MCF 10A (cell line): ENCODE data around the gene CPA4. TPM values are rescaled to one million over a fixed set of nuclear protein-coding genes. Genes with fewer than 3 reads are reported as not detected.

Experiments
- BruUV-seq: library from RNA; stranded (reverse); fragments of 400-500 nt; replicated peaks from 2 replicates; lab custom pipeline; 2021; lab: Mats Ljungman, UMichigan
- CTCF ChIA-PET: fragments of 300-600 bp; sonication (Branson Sonifier 250); formaldehyde crosslinking; extraction: SDS; loops from one replicate; lab custom pipeline; 2021; ENCODE audit warnings: antibody characterized with exemption, inconsistent platforms; lab: Yijun Ruan, JAX
- POLR2A ChIA-PET: fragments of 300-600, 350-650 bp; sonication (Branson Sonifier 250); formaldehyde crosslinking; extraction: SDS; loops from one replicate; lab custom pipeline; 2020; ENCODE audit warnings: antibody characterized with exemption, inconsistent platforms; lab: Yijun Ruan, JAX
- DNase-seq: peaks from one replicate; pipeline ENCODE4 v3.0.0-alpha.2; 2018; ENCODE audit not compliant: unreplicated experiment
- H3K27ac Mint-ChIP-seq: one replicate; pipeline ENCODE4 v1.8.0; 2022; ENCODE audit warnings: mild to moderate bottlenecking, low read depth, mixed read lengths; ENCODE audit not compliant: unreplicated experiment
- H3K27me3 Mint-ChIP-seq: one replicate; pipeline ENCODE4 v1.8.0; 2022; ENCODE audit warnings: mixed read lengths; ENCODE audit not compliant: insufficient read depth, unreplicated experiment
- H3K36me3 Mint-ChIP-seq: one replicate; pipeline ENCODE4 v1.8.0; 2022; ENCODE audit warnings: mild to moderate bottlenecking, moderate library complexity, mixed read lengths; ENCODE audit not compliant: insufficient read depth, unreplicated experiment
- H3K4me1 Mint-ChIP-seq: one replicate; pipeline ENCODE4 v1.8.0; 2022; ENCODE audit warnings: mixed read lengths; ENCODE audit not compliant: insufficient read depth, unreplicated experiment
- H3K4me3 Mint-ChIP-seq: one replicate; pipeline ENCODE4 v1.8.0; 2022; ENCODE audit warnings: mild to moderate bottlenecking, moderate library complexity, mixed read lengths; ENCODE audit not compliant: unreplicated experiment
- H3K9me3 Mint-ChIP-seq: one replicate; pipeline ENCODE4 v1.8.0; 2022; ENCODE audit warnings: mixed read lengths; ENCODE audit not compliant: unreplicated experiment
- intact Hi-C: fragments of 100-400 bp; cut with micrococcal nuclease; formaldehyde crosslinking; loops from 2 replicates; pipeline ENCODE4 v1.14.1; 2022
- total RNA-seq: library from RNA; stranded (reverse); gene quantifications from 2 replicates; pipeline ENCODE4 v1.2.3, GENCODE V29; 2022
- TF ChIP-seq, protein P1 (sequence below): fragments of 200-600 bp; IDR thresholded peaks from one replicate; pipeline ENCODE4 v1.8.0; 2022; ENCODE audit warnings: antibody characterized with exemption, mild to moderate bottlenecking; ENCODE audit not compliant: unreplicated experiment

CPA4 gene
- total RNA-seq, 1 experiment from 2014 or later: 4.3 TPM

DNA sequence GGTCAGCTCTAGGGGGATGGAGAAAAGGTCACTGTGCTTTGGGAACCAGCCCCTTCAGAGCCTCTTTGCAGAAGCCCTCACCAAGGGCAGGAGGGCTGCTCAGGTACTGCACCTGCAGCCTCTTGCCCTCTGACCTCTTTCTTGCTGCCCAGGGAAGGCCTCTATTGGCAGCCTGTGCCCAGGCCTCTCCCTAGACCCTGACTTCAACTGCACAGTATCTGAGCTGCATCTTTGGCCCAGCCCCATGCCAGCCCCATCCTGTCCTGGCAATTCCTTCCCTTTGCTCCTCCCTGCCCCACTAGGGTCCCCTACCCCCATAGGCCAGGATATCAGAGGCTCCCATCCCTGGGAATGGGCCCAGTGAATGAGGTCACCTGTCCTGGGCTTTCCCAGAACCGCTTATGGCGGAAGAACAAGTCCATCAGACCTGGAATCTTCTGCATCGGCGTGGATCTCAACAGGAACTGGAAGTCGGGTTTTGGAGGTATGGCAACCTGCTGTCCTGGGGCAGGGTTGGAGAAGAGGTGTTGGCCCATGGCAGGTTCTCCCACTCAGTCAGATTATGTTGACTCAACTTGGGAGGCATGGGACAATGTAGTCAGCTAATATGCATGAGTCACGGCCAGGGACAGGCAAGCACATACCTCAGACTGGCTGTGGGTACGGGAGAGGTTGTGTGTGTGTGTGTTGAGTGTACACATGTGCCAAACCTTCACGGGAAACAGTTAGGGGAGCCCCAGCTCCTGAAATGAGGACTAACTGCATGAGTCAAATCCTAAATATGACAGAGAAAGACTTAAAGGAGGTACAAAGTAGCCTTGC is 70.3 kb downstream of the CPA4 start:
- peak overlapping the region; percentile 43 for H3K4me3 Mint-ChIP-seq
- H3K9me3 Mint-ChIP-seq: peaks cover 15% of the 10 kb centered on the region
- TF ChIP-seq, protein P1, sequence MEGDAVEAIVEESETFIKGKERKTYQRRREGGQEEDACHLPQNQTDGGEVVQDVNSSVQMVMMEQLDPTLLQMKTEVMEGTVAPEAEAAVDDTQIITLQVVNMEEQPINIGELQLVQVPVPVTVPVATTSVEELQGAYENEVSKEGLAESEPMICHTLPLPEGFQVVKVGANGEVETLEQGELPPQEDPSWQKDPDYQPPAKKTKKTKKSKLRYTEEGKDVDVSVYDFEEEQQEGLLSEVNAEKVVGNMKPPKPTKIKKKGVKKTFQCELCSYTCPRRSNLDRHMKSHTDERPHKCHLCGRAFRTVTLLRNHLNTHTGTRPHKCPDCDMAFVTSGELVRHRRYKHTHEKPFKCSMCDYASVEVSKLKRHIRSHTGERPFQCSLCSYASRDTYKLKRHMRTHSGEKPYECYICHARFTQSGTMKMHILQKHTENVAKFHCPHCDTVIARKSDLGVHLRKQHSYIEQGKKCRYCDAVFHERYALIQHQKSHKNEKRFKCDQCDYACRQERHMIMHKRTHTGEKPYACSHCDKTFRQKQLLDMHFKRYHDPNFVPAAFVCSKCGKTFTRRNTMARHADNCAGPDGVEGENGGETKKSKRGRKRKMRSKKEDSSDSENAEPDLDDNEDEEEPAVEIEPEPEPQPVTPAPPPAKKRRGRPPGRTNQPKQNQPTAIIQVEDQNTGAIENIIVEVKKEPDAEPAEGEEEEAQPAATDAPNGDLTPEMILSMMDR: no peak
- peak overlapping the region; percentile 83 for H3K27ac Mint-ChIP-seq
- no TSS peak for BruUV-seq
- peaks cover 6% of the 10 kb centered on the region for H3K36me3 Mint-ChIP-seq
- ChIA-PET POLR2A (interaction anchor here (0.6 to 1.3 kb wide), 6 partner anchors 11 to 432 kb away, joined by 3 to 10 read pairs (median 4); partner anchors contain the start of genes CPA4 and KLHDC10), CTCF (interaction anchor here (0.8 to 1.5 kb wide), 2 partner anchors 14 to 70 kb away, joined by 4 read pairs; partner anchors contain the start of gene CPA4)
- H3K27me3 Mint-ChIP-seq: no peaks in the 10 kb centered on the region
- intact Hi-C loops: loop anchor here (2.0 kb wide), 1 partner anchor 124 kb away; no protein-coding TSS in a partner anchor
- peaks cover 31% of the 10 kb centered on the region for H3K4me1 Mint-ChIP-seq
- peak; percentile 97 for DNase-seq

DNA sequence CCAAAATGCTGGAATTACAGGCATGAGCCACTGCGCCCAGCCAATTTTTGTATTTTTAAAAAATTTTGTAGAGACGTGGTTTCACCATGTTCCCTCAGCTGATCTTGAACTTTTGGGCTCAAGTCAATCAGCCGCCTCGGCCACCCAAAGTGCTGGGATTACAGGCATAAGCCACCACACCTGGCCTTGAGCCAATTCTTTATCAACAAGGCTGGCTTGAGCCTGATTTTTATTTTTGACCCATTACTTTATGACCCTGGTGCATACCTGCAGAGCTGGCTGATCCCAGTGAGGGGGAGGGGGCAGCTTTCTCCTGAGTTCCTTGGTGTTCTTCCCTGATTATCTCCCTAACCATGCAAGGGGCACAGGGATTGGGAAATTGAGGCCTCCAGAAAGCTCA is 71.5 kb downstream of the CPA4 start:
- peaks cover 2% of the 10 kb centered on the region for H3K36me3 Mint-ChIP-seq
- H3K4me3 Mint-ChIP-seq: no peak overlapping the region
- no peak for DNase-seq
- CTCF ChIA-PET: interaction anchor here (0.6 kb wide), 3 partner anchors 49 to 329 kb away, joined by 3 to 4 read pairs (median 3); no protein-coding TSS in a partner anchor
- POLR2A ChIA-PET: interaction anchor here (0.9 to 1.3 kb wide), 2 partner anchors 71 to 86 kb away, joined by 3 to 6 read pairs; partner anchors contain the start of gene CPA4
- BruUV-seq: no TSS peak
- intact Hi-C loops: no loop called here
- no peaks in the 10 kb centered on the region for H3K27me3 Mint-ChIP-seq
- peak overlapping the region; percentile 83 for H3K27ac Mint-ChIP-seq
- H3K9me3 Mint-ChIP-seq: peaks cover 11% of the 10 kb centered on the region
- peaks cover 36% of the 10 kb centered on the region for H3K4me1 Mint-ChIP-seq
- TF ChIP-seq, protein P1: no peak

DNA sequence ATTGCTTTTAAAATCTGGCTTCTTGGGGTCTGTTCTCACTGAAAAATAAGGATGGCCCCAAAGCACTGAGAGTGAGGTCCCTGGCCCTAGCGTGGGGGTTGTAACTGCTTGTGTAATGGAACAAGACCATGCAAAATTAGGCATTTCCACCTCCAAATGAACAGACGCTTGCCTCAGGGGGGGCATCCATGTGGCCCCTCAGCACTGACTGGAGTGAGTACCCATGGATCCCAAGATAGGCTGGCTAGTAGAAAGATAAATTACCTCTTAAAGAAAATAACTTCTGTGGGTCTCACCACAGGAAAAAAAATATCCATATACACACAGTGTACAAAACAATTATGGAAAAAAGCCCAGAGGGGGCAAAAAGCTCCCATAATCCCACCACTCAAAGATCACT is 72.1 kb downstream of the CPA4 start:
- intact Hi-C loops: no loop called here
- TF ChIP-seq, protein P1: no peak
- DNase-seq: no peak
- Mint-ChIP-seq H3K4me1 (peaks cover 38% of the 10 kb centered on the region), H3K27me3 (no peaks in the 10 kb centered on the region), H3K9me3 (peaks cover 7% of the 10 kb centered on the region), H3K36me3 (no peaks in the 10 kb centered on the region), H3K27ac (no peak overlapping the region), H3K4me3 (no peak overlapping the region)
- CTCF ChIA-PET: no interaction called here
- POLR2A ChIA-PET: interaction anchor here (0.9 kb wide), 1 partner anchor 72 kb away, joined by 3 read pairs; the partner anchor contains the start of gene CPA4
- no TSS peak for BruUV-seq
